NCI-H2029 treated with DMSO at 0.1 percent for 48 hours (cell line): ENCODE data around the gene CNPY1.

Source experiments
- DNase-seq: peaks from one replicate; lab custom pipeline; 2025; lab: John Stamatoyannopoulos, UW

CNPY1 gene

DNA sequence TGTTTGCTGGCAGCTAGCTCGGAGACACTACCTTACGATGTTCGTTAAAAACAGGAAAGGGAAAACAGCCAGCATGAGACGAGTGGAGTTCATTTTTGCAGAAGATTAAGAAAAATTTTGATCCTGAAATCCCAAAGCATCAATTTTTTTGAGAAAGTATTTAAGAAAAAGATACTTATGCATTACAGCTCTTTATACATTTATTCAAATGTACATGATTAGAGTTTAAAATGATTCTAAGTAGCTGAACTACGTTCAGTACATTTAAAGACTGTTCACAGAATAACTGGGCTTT is 34.7 kb downstream of the CNPY1 start:
- DNase-seq = no peak

DNA sequence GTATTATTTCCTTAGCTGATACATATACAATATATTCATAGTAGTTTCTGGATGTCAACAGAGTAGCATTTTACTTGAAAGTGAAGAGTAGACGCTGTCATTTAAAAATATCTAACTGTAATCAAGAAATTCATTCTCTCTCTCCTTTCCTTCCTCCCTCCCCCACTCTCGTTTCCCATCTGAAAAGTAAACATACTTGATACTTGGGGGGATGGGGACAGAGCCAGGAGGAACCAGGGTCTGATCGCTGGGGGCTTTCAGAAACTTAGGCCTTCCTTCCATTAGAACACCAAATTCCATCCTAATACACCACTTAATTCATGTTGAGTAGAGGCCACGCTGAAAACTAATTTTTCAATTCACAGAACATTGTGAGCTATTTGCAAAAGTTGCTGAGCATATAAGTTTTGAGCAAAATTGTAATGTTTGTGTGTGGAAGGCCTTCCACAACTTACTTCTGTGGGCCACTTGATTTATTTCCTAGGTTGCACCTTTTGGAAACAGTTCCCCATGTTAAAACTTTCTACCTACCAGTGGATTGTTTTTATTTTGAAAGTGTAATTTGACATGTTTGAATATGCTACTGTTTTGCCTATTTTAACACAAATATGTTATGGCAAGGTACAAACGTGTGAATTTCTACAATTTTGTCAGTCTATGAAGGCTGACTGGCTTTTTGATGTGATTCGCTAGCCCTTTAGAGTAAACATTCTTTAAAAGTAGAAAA is 35.2 kb downstream of the CNPY1 start:
- no peak for DNase-seq

DNA sequence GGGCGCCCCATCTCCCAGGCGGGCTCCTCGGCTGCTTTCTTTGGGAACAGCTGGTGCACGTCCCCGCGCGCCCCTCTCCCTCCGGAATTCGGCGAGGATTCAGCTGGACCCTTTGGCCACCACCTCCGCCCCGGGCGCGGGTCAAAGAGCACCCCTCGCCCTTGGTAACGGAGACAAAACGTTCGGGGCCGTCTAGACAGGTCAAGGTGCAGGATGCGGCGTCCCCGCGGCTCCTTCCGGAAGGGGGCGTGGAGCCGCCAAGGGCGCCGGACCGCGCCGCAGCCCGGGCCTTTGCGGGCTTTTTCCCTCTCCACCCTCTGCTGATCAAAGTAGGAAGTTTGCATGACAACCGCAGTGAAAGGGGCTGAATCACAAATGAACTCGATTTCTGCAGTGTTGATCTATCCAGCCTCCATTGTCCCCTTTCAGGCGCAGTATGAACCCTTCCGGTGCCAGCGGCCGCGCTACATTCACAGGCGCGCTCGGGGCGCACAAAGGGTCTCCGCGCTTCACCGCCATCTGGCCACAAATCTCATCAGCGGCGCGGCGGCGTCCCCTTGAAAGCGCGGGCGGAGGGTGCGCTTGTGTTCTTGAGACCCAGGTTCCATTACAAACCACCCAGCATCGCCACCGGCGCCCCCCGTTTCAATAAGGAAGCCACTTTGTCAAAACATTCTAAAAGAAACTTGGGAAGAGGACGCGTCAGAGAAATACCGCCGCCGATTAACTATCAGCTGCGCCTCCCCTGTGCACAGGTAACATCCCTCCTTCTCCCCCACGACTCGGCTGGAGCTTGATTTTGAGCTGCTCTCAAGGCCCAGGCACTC is 36.4 kb downstream of the CNPY1 start:
- no peak for DNase-seq

DNA sequence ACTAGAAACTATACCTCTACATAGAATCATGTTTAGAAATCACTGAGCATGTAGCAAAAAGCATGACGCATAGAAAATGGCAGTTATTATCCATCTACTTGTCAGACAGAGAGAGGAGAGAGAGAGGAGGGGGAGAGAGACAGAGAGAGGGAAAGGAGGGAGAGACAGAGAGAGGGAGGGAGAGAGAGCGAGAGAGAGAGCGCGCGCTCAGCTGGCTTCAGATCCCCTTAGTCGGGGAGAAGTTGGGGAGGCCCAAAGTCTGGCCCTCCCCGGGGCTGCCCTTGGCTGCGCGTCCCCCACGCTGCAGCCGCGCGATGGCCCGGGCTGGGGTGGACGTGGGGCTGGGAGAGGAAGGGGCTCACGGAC is 37.0 kb downstream of the CNPY1 start:
- DNase-seq = no peak

DNA sequence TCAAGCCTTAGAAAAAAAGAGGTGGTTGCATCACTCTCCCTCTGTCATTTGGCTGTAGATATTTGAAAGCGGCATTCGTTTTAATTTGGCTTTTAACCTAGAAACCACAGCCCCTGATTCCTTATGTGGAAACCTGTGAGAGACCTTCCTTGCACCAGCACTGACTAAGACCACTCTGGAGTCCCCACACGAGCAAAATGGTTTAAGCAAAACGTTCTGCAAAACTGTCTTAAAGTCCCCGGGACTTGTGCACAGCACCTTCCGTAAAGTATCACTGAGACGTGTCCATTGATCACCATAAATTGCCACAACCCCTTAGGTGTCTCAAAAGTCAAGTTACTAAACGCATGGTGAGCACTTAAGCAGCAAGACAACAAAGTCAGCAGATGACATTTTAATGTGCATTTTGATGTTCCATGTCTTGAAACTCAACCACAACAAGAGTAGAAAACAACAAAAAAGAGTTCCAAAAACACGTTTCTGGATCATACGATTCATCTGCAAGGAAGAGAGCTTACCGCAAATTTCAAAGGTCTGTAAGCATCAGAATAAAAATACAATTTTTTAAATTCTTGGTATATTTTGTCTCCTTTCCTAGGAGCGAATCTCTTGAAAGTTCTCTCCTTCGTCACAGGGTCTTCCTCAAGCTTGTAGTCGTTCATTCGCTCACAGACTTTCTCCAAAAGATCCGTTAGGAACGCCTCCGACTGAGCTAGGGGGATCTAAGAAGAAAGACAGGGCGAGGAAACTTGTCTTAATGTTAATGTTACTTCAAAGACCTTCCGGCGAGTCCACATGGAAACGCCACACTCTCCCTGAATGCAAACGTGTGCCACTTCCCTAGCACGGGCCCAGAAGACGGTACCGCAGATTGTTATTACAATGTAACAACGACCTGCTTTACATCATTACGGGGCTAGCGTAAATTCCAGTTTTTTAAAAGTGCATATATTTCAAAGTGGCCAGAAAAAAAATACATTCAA is 37.7 kb downstream of the CNPY1 start:
- DNase-seq = no peak

DNA sequence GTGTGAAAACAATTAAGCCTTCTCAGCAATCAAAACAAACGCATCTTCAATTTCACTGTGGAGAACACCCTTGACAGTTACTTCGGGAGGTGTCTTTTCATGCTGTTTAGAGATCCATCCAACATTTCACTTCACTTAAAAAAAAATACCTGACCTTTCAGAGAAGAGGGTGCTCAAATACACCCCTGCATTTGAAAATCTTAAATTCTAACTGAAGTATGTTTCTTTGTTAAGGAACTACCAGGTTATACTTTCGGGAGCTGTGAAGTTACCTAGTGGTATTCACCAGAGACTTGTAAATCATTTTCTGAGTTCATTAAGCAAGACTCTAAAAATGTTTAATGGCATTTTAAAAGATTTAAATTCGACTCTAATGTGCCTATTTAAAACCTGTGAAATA is 38.8 kb downstream of the CNPY1 start:
- DNase-seq = no peak

DNA sequence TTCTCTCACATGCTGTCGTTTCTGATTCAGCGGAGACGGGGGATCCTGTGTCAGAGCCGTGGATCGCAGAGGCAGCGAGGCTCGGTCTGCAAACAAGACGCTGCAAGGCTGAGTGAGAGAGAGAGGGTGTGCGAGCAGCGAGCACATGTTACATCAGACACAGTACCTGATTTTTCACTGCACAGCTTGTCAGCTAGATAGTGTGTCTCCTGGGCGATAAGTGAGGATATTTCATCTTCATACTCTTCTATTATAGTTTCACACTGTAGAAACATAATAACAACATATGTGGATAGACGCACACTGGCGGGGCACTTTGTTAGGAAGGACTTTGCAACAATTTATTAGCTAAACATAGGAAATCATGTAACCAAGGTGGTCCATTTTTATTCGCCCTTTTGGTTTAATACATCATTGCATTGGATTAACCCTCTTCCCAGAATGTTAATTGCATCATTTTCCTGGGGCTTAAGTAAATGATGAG is 39.5 kb downstream of the CNPY1 start:
- DNase-seq = no peak

DNA sequence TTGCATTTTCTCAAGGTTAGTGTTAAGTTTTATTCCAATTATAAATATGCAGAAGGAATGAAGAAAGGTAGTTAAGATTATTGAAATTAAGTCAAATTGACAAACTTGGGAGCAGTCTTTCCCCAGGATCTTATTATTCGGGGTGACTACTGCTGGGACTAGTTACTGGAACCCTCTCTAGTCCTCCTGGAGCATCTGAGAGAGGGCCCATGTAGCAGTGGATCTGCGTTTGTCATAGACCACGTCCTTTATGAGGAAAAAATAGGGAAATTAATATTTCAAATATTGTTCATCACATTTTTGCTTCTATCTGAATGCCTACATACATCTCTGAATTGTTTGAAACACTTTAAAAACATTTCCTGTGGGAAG is 41.0 kb downstream of the CNPY1 start:
- DNase-seq = no peak

DNA sequence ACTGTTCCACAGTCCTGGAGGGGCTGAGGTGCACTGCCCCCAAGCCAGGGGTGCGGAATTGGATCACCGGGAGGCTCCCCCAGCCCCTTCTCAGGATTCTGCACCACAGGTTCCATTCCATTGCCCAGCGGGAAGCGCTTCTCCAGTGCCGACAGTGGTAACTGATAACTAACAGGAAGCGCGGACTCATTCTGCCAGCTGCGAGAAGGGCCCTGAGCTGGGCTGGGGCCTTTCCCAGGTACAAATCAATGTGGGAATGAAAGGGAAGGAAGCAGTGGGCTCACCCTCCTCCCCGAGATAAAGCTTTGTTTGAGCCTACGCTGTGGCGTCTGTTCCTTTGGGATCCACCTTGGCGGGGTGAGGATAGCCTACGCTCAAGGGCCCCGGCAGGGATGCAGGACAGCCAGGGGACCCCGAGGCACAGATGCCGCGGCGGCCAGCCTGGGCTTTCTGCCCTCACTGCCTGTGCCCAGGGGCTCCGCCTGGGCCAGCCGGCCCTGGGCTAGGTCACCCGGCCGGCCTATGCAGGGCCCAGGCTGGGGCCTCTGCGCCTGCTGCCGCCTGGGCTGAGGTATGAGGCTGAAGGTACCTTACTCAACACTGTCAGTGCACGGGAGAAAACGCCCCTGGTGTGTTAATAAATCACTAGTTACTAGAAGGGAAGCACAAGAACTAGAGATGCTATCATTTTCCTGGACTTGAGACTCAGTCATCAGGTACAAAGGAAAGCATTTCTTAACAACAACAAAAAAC is 49.0 kb downstream of the CNPY1 start:
- DNase-seq = no peak

DNA sequence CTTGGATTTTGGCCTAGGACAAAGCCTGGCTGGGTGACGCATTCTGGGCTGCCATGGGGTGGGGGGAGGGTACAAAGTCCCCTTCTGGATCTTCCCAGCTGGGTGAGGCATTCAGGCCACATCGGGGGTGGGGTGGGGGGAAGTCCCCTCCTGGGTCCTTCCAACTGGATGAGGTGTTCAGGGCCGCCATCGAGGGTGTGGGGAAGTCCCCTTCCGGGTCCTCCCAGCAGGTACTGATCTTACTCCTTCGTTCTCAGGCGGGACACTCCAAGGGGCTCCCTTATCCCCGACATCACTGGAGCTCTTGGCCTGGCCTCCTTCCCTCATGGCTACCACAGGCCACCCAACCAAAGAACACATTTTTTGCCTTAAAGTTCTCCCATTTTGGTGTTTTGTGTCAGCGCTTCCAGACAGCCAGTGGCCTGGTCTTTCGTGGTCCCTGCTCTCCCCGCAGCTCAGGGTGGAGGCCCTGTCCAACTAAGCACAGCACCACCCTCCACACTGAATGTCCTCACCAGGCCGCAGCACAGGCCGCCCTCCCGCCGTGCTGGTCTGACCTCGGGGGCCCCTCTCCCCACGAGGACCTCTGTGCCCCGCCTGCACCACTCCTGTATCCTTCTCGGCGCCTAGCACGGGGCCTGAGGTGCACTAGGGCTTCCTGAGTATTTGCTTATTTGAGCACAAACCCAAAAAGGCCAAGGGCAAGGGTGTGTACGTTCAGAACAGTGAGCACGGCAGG is 49.9 kb downstream of the CNPY1 start:
- no peak for DNase-seq

DNA sequence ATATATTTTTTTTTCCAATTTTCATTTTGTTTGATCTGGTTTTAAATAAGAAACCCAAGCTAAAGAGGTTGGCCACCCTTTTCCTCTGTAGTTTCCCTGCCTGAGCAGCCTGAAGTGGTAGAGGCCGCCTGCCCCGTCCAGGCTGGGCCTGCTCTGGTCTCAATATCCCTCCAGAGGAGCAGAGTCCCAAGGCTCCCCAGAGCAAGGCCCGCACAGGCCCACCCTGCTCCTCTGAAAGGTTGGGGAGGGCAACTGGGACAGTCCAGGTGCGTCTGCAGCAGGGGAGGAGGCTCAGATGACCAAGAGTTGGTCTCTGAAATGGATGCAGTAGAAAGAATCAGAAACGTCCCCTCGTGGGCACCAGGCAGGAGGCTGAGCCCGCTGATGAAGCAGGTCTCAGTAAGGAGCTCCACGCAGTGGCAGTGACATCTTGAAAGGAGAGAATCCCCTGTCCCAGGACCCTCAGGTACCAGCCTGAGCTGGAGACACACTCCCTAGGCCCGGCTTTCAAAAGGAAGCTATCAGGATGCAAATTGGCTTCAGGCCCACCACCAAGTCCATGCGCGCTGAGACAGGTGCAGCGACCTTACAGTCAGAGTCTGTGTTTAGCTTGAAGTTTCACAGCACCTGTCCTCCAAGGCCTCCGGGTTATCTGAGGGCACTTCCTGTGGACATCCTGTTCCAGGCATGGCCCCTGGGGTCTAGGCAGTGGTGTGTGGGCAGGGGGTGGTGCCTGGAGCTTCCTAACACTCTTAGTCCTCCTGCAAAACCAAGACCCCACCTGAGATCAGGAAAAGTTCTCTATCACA is 50.7 kb downstream of the CNPY1 start:
- no peak for DNase-seq

DNA sequence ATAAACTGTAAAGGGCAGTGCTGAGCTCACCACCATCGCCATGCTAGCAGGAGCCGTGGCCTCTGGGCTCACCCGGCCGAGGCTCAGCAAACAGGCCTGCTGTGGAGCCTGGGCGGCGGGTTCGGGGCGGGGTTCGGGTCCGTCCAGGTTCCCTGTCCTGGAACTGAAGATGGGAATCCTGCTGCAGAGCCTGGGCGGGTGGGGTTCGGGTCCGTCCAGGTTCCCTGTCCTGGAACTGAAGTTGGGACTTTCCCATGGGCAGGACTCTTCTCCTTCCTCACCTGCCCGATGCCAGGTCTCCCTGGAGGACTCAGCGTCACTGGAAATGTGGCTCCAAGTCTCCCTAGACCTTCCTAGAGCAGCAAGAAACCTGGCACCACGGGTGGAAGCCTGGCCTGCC is 51.8 kb downstream of the CNPY1 start:
- DNase-seq = no peak

DNA sequence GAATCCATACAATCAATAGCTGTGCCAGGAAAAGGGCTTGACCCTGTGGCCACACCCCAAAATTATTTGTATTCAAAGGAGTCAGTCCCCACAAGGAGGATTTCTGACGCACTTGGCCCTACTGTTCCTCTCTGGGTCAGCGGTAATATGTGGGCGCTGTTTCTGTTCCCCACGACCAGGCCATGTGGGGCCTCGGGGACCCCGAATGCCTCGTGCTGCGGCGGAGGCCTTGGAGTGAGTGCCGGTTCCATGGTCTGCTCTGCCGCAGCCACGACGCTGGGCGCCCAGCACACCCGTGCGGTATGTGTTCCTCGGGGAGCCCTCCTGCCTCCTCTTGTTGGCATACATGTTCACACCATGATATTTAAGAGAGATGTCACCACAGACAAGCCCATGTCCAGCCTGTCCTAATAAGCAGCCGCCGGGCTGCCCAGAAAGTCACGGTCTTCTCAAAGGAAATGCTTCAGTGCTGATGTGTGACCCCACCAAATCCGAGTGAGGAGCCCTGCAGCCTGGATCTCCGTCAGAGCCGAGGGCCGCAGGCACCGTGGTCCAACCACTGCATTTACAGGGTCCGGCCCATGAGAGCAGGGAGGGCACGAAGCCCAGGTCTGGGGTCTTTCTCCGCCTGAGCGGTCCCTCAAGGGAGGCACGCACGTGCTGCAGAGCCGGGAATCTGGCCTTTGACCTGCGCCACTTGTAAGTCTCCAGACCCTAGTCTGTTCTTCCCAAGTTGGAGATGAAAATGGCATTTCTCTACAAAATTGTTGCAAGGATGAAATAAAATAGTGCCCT is 52.4 kb downstream of the CNPY1 start:
- DNase-seq = no peak

DNA sequence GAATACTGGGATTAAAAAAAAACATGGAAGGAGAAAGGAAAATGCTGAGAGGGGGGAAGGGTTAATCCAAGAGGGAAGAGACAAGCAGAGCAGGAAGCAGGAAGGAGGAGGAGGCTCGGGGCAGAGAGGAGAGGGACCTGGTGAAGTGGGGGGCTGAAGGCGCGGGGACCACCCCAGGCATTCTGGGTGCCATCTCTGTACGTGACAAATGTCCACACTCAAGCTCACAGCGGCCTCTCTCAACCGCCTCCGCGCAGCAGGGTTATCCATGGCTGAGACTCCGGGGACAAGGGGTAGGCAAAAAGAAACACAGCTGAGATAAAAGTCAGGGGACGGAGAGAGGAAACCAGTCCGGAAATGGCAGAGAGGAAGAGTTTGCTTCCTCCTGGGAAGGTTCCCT is 54.5 kb downstream of the CNPY1 start:
- DNase-seq = no peak

DNA sequence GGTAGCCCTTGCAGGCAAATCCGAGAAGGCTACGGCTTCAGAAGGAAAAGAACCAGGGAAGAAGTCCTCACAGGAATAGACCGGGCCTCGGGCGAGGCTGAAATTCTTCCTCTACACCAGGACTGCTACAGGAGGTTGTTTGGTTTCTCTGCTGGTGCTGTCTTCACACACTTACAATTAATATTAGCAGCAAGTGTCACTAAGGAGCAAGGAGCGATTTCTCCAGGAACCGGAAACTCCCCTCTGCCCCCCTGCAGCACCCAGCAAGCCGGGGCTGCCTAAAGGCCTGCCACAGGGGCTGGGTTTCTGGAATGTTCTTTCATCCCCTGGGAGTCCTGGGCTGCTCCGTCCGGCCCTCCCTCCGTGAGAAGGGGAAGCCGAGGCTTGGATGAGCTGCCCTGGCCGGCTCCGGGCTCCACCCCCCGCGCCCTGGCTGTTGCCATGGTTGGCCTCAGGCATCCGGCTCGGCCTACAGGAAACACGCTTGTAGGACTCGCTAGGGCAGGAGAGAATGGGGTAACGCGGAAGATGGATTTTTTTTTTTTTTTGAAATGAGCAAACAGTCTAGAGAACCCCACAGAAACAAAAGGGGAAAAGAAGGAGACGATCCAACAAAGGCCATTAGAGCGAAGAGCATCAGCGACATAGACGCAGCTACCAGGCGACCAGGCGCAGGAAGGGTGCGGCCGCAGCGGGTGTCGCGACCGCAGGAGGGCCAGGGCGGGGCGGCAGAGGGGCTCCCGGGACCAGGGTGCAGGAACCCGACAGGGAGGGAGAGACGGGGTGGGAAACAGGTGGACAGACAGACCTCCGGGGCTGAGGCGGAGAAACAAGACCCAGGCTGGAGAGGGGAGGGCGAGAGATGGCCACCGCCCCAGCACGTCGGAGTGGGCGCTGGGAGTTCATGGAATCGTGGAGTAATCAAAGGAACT is 55.4 kb downstream of the CNPY1 start:
- DNase-seq = no peak

DNA sequence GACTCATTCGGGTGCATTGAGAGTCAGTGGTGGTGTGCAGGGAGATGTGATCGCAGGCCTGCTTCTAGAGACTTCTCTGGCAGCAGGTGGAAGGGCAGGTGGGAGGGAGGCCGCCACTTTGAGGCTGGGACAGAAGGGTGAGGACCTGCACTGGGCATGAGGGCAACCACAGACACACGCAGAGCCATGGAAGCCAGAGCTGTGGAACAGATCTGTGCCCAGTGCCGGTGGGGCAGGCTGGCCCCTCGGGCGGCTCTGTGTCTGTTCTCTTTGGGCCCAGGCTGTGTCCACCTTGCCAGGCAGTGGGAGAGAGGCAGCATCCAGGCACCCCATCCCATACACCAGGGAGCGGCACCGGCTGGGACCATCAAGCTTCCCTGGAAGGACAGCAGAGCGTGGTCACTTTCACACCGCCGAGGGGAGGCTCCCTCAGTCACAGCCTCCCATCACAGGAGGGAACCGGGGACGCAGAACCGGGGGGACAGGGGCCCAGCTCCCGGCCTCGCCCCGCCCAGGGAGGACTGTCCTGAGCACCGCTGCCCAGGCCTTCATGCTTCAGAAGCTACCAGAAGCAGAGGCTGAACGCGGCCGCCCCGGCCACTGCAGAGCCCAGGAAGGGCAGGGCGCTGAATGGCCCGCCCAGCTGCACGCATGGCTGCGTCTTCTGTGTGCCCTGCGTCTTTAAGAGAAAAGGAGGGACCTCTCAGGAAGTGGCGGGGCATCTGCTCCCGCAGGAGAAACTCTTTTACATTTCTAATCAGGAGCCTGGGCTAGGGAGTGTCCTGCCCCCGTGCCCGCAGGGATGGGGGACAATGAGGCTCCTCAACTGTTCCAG is 56.3 kb downstream of the CNPY1 start:
- DNase-seq = no peak

DNA sequence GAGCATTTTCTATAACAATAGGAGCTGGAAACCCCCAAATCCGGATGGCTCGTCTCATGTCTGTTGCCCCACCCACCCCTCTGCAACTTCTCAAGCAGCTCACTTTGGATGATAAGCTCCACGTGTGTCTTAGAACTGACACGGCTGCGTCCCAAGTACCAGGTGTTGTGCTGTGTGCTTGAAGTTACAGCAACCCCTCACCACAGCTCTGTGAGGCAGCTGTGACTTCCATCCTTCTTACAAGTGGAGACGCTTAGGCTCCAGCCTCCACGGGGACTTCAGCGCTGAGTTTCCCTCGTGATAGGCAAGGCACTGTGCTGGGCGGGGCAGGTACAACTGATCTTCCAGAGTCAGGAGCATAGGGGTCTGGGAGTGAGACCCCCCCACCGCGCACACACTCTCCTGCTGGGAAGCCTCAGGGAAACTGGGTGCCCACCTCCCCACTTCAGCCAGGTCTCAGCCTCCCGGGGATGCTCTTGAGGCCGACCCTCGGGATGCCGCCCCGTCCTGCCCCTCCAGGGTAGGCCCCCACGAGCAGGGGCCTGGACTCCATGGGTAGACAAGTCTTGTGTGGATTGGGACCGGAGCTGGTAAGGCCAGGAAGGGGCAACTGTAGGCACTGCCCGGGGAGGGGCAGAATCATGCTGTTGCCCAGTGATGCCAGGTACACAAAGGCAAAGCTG is 57.1 kb downstream of the CNPY1 start:
- no peak for DNase-seq
